Lung (tissue), 12 donors: ENCODE results near the gene EMD. TPM values are rescaled to one million over a fixed set of nuclear protein-coding genes. Genes with fewer than 3 reads are reported as not detected.

ENCODE experiments used
- ATAC-seq: fragments of 200-7000 bp; cut with Tn5 transposase; one replicate; pipeline ENCODE4 v1.9.1; 2020; ENCODE audit warnings: moderate number of reproducible peaks; ENCODE audit not compliant: insufficient read depth, low FRiP score
- DNase-seq, 3 donors: peaks; one replicate each; pipeline ENCODE4 v3.0.0-alpha.2; 2013 to 2017
- H3K27ac ChIP-seq, 2 donors: one replicate each; pipeline ENCODE4 v1.5.1; 2013; ENCODE audit warnings: mild to moderate bottlenecking in 2 of 2, moderate library complexity in 2 of 2, control low read depth in 1 of 2, inconsistent platforms in 1 of 2, low read depth in 1 of 2, low read length in 1 of 2
- H3K27me3 ChIP-seq, 3 donors: one replicate each; pipeline ENCODE4 v1.5.1; 2013; ENCODE audit warnings: low read length in 2 of 3; ENCODE audit not compliant: control insufficient read depth in 3 of 3, insufficient read depth in 3 of 3
- H3K36me3 ChIP-seq, 4 donors: one replicate each; pipeline ENCODE4 v1.5.1; 2013; ENCODE audit warnings: low read length in 4 of 4, mild to moderate bottlenecking in 1 of 4, moderate library complexity in 1 of 4; ENCODE audit not compliant: control insufficient read depth in 4 of 4, insufficient read depth in 4 of 4
- H3K4me1 ChIP-seq, 5 donors: one replicate each; pipeline ENCODE4 v1.5.1; 2013; ENCODE audit warnings: low read length in 5 of 5, mild to moderate bottlenecking in 2 of 5, moderate library complexity in 1 of 5; ENCODE audit not compliant: control insufficient read depth in 5 of 5, insufficient read depth in 5 of 5
- H3K4me3 ChIP-seq: one replicate; pipeline ENCODE4 v1.5.1; 2013; ENCODE audit warnings: mild to moderate bottlenecking, control low read depth, moderate library complexity
- H3K9ac ChIP-seq, 2 donors: one replicate each; pipeline ENCODE4 v1.5.1; 2013; ENCODE audit warnings: low read length in 2 of 2, control low read depth in 1 of 2; ENCODE audit not compliant: insufficient read depth in 1 of 2
- H3K9me3 ChIP-seq, 4 donors: one replicate each; pipeline ENCODE4 v1.5.1; 2013; ENCODE audit warnings: low read length in 3 of 4, mild to moderate bottlenecking in 1 of 4, moderate library complexity in 1 of 4; ENCODE audit not compliant: control insufficient read depth in 4 of 4, insufficient read depth in 3 of 4
- CTCF ChIP-seq: IDR thresholded peaks from 2 replicates; pipeline ENCODE4 v1.5.1; 2012; ENCODE audit warnings: mild to moderate bottlenecking; ENCODE audit errors: control extremely low read depth, extremely low read depth
- WGBS, 2 donors: extraction: QIAGEN DNeasy Blood & Tissue Kit; methylation state at CpG; one replicate each; pipeline ENCODE4 v1.1.7; 2013; 5-methylcytosine and 5-hydroxymethylcytosine counted together
- polyA plus RNA-seq, 2 donors: library from polyadenylated mRNA; stranded (reverse); fragments of 200-250 nt; gene quantifications; one replicate each; pipeline ENCODE4 v1.2.1, GENCODE V29; 2013
- total RNA-seq, 2 donors: library from RNA; depleted of rRNA in 1 of 2; stranded (reverse); fragments of >200 nt in 1 of 2; gene quantifications; one replicate each; pipeline ENCODE4 v1.2.1, GENCODE V29; 2014 to 2021
- donor health status: control.
- donor health status: control.
- donor health status: Bipolar disorder and iron deficiency.
- donor health status: healthy.
- donor health status: DM: yes; HTN: yes; CAD: no.

EMD gene
- total and polyA plus RNA-seq, 4 donors, result 33.0 to 108 (median 74.8) TPM

- Histone ChIP-seq H3K4me1 (peaks cover 0 to 2% (median 0%) of the 10 kb centered on the region in 5 donors), H3K27me3 (no peaks in the 10 kb centered on the region), H3K9me3 (peaks cover 0 to 6% (median 3%) of the 10 kb centered on the region in 4 donors), H3K27ac (peak within 1 kb of the TSS; percentile 49 to 65), H3K9ac (no peak within 1 kb of the TSS), H3K36me3 (peaks cover 0 to 2% (median 0%) of the 10 kb centered on the region in 4 donors), H3K4me3 (peak within 1 kb of the TSS; percentile 32)
- DNase-seq, result peak; percentile 12 to 42 (median 41)
- no peak for ATAC-seq
- WGBS, 2 donors, result 30 to 46% methylated on average over 11 to 26 of the region's 26 CpGs
- no peak for TF ChIP-seq CTCF
Observed at GRCh38 chrX:154409222-154409871, 30.3 kb downstream of the EMD start, which contains the start of gene DNASE1L1. DNASE1L1 (minus strand) TSS chrX:154409254; CDS start chrX:154405568, 3,686 bp downstream.

- 1 to 39% methylated on average over 13 to 29 of the region's 29 CpGs for WGBS, 2 donors
- H3K9ac ChIP-seq, result peak overlapping the region in 1 of 2 donors; percentile 23
- H3K27ac ChIP-seq, result peak overlapping the region; percentile 94 to 98
- TF ChIP-seq CTCF, result no peak
- peaks cover 0 to 6% (median 3%) of the 10 kb centered on the region in 4 donors for H3K9me3 ChIP-seq
- no peaks in the 10 kb centered on the region for H3K27me3 ChIP-seq
- ATAC-seq (peak; percentile 67), DNase-seq (peak; percentile 56 to 65 (median 62))
- peaks cover 0 to 2% (median 0%) of the 10 kb centered on the region in 4 donors for H3K36me3 ChIP-seq
- peak overlapping the region; percentile 55 for H3K4me3 ChIP-seq
- H3K4me1 ChIP-seq, result peaks cover 0 to 2% (median 0%) of the 10 kb centered on the region in 5 donors
Observed at GRCh38 chrX:154411981-154412340, 32.9 kb downstream of the EMD start.

GRCh38 chrX:154412468-154412867 is 33.4 kb downstream of the EMD start:
- peaks cover 0 to 2% (median 0%) of the 10 kb centered on the region in 5 donors for H3K4me1 ChIP-seq
- ATAC-seq (no peak), DNase-seq (no peak)
- WGBS, 2 donors, result 0 to 42% methylated on average over 4 of the region's 4 CpGs
- H3K4me3 ChIP-seq, result peak overlapping the region; percentile 55
- no peaks in the 10 kb centered on the region for H3K27me3 ChIP-seq
- H3K9me3 ChIP-seq, result peaks cover 0 to 6% (median 3%) of the 10 kb centered on the region in 4 donors
- peaks cover 0 to 2% (median 0%) of the 10 kb centered on the region in 4 donors for H3K36me3 ChIP-seq
- peak overlapping the region in 1 of 2 donors; percentile 23 for H3K9ac ChIP-seq
- no peak for TF ChIP-seq CTCF
- peak overlapping the region; percentile 94 to 98 for H3K27ac ChIP-seq
